Activated T-cell treated with anti-CD3 and anti-CD28 coated beads, Interleukin-2, amount 50 U/mL, for 1 hour (primary cell): ENCODE data around the gene MESD.

Source experiments
- DNase-seq: peaks from one replicate; pipeline ENCODE4 v3.0.0-alpha.2; 2020

The MESD gene

GRCh38 chr15:80932513-80932815 is 57.2 kb downstream of the MESD start:
- DNase-seq = no peak

GRCh38 chr15:80931721-80932512 is 57.7 kb downstream of the MESD start:
- DNase-seq = no peak

GRCh38 chr15:80931191-80931590 is 58.4 kb downstream of the MESD start:
- no peak for DNase-seq

GRCh38 chr15:80929689-80930088 is 59.9 kb downstream of the MESD start:
- DNase-seq = no peak

GRCh38 chr15:80929225-80929624 is 60.4 kb downstream of the MESD start:
- no peak for DNase-seq

- no peak for DNase-seq
These were observed 63.5 kb downstream of the MESD start for GRCh38 chr15:80926126-80926525.

- DNase-seq = no peak
These were observed 64.0 kb downstream of the MESD start for GRCh38 chr15:80925597-80926059.

- no peak for DNase-seq
These were observed 65.3 kb downstream of the MESD start for GRCh38 chr15:80924278-80924677.

- no peak for DNase-seq
These were observed 66.0 kb downstream of the MESD start for GRCh38 chr15:80923668-80924067.

GRCh38 chr15:80921736-80922410 is 67.7 kb downstream of the MESD start:
- DNase-seq = no peak

GRCh38 chr15:80920271-80920699 is 69.3 kb downstream of the MESD start:
- DNase-seq = no peak

GRCh38 chr15:80918196-80918783 is 71.3 kb downstream of the MESD start:
- no peak for DNase-seq

GRCh38 chr15:80916056-80916455 is 73.6 kb downstream of the MESD start:
- DNase-seq = no peak

- DNase-seq = no peak
These were observed 74.1 kb downstream of the MESD start for GRCh38 chr15:80915472-80915871.

GRCh38 chr15:80913541-80913940 is 76.1 kb downstream of the MESD start:
- DNase-seq = no peak

- no peak for DNase-seq
These were observed 76.9 kb downstream of the MESD start for GRCh38 chr15:80912673-80913072.

GRCh38 chr15:80911821-80912220 is 77.8 kb downstream of the MESD start:
- DNase-seq = no peak

- DNase-seq = no peak
These were observed 83.4 kb downstream of the MESD start for GRCh38 chr15:80906159-80906766.

GRCh38 chr15:80904998-80905397 is 84.6 kb downstream of the MESD start:
- no peak for DNase-seq

- no peak for DNase-seq
These were observed 87.3 kb downstream of the MESD start for GRCh38 chr15:80902298-80902801.

GRCh38 chr15:80898040-80898439 is 91.6 kb downstream of the MESD start:
- no peak for DNase-seq
